HG02943 (cell line): ENCODE data around the gene NCS1.

Experiments
- ATAC-seq: cut with Tn5 transposase; IDR thresholded peaks from one replicate; pipeline ENCODE4 v1.9.1; 2021; ENCODE audit warnings: mild to moderate bottlenecking, low read depth, moderate library complexity; ENCODE audit not compliant: unreplicated experiment

NCS1 gene

GRCh38 chr9:130145658-130146057 is 26.5 kb upstream of the NCS1 start:
- no peak for ATAC-seq

- no peak for ATAC-seq
These were observed 25.0 kb upstream of the NCS1 start for GRCh38 chr9:130147198-130147597.

- no peak for ATAC-seq
These were observed 24.3 kb upstream of the NCS1 start for GRCh38 chr9:130147910-130148309.

GRCh38 chr9:130149031-130149430 is 23.2 kb upstream of the NCS1 start:
- no peak for ATAC-seq

- no peak for ATAC-seq
These were observed 22.4 kb upstream of the NCS1 start for GRCh38 chr9:130149654-130150286.

- ATAC-seq: no peak
These were observed 21.3 kb upstream of the NCS1 start for GRCh38 chr9:130150779-130151382.

- no peak for ATAC-seq
These were observed 17.4 kb upstream of the NCS1 start for GRCh38 chr9:130154816-130155215.

- ATAC-seq: no peak
These were observed 16.6 kb upstream of the NCS1 start for GRCh38 chr9:130155647-130156046.

- no peak for ATAC-seq
These were observed 15.5 kb upstream of the NCS1 start for GRCh38 chr9:130156672-130157071.

GRCh38 chr9:130157079-130157478 is 15.1 kb upstream of the NCS1 start:
- no peak for ATAC-seq

- ATAC-seq: no peak
These were observed 14.2 kb upstream of the NCS1 start for GRCh38 chr9:130158001-130158400.

- ATAC-seq: no peak
These were observed 13.1 kb upstream of the NCS1 start for GRCh38 chr9:130159057-130159456.

- ATAC-seq: no peak
These were observed 12.1 kb upstream of the NCS1 start for GRCh38 chr9:130159915-130160670.

GRCh38 chr9:130160862-130161470 is 11.2 kb upstream of the NCS1 start:
- ATAC-seq: no peak

- no peak for ATAC-seq
These were observed 6.6 kb upstream of the NCS1 start for GRCh38 chr9:130165579-130165978.

- ATAC-seq: no peak
These were observed 5.8 kb upstream of the NCS1 start for GRCh38 chr9:130166399-130166798.

- no peak for ATAC-seq
These were observed 4.3 kb upstream of the NCS1 start for GRCh38 chr9:130167927-130168326.

- no peak for ATAC-seq
These were observed 717 bp upstream of the NCS1 start for GRCh38 chr9:130171226-130172148.

- no peak for ATAC-seq
These were observed 858 bp downstream of the NCS1 start for GRCh38 chr9:130172858-130173665.

- ATAC-seq: no peak
These were observed 1.4 kb downstream of the NCS1 start for GRCh38 chr9:130173666-130173983.
